HCT116 (cell line): ENCODE data around the gene MRTFB. TPM values are rescaled to one million over a fixed set of nuclear protein-coding genes. Genes with fewer than 3 reads are reported as not detected.

Experiments used
- ATAC-seq: fragments of 200-7000 bp; cut with Tn5 transposase; 2 replicates; pipeline ENCODE4 v1.9.1; 2020; ENCODE audit warnings: mild to moderate bottlenecking, moderate library complexity
- BruUV-seq: library from RNA; stranded (reverse); fragments of 400-500 nt; replicated peaks from 2 replicates; lab custom pipeline; 2021; lab: Mats Ljungman, UMichigan
- CTCF ChIA-PET: fragments of 300-600 bp; sonication (Branson Sonifier 250); formaldehyde crosslinking; loops from one replicate; lab custom pipeline; 2021; ENCODE audit warnings: antibody characterized with exemption; lab: Charles Lee
- POLR2A ChIA-PET: fragments of 300-600, 350-600 bp; sonication (Branson Sonifier 250); formaldehyde crosslinking; loops from one replicate; lab custom pipeline; 2021; ENCODE audit warnings: antibody characterized with exemption; lab: Charles Lee
- RAD21 ChIA-PET, 2 experiments: fragments of 300-600 bp; sonication (Branson Sonifier 250); formaldehyde crosslinking; loops; one replicate each; lab custom pipeline; 2023; ENCODE audit warnings: low total read pairs in 2 of 2; ENCODE audit not compliant: uncharacterized antibody in 2 of 2, unreplicated experiment in 2 of 2, low non-redundant PET in 1 of 2; lab: Charles Lee
- DNase-seq: peaks from one replicate; pipeline ENCODE4 v3.0.0-alpha.2; 2010; ENCODE audit warnings: low read depth, low spot score
- H2AFZ ChIP-seq: fragments of 200-600 bp; shearing (Covaris generic), sonication (generic); 2 replicates; pipeline ENCODE4 v1.6.1; 2017; ENCODE audit warnings: low read depth, mixed run types, mixed read lengths, antibody characterized with exemption, low read length; ENCODE audit not compliant: poor library complexity, severe bottlenecking
- H3K27ac ChIP-seq: 2 replicates; pipeline ENCODE4 v1.5.1; 2012; ENCODE audit warnings: low read depth, low read length
- H3K27me3 ChIP-seq: fragments of 200-600 bp; sonication (generic); 2 replicates; pipeline ENCODE4 v1.6.1; 2016; ENCODE audit warnings: mixed run types, low read length, mixed read lengths; ENCODE audit not compliant: insufficient read depth
- H3K36me3 ChIP-seq, 2 experiments: fragments of 200-500 bp in 1 of 2; fragments of 200-600 bp in 1 of 2; sonication (Bioruptor generic) in 1 of 2; sonication (generic) in 1 of 2; 2 replicates each; pipeline versions ENCODE4 v1.5.1 to v1.6.1; 2014 to 2016; ENCODE audit warnings: low read length in 2 of 2, inconsistent platforms in 1 of 2, mixed read lengths in 1 of 2, mixed run types in 1 of 2; ENCODE audit not compliant: insufficient read depth in 2 of 2, control insufficient read depth in 1 of 2
- H3K4me1 ChIP-seq, 2 experiments: fragments of 200-600 bp in 1 of 2; sonication (generic) in 1 of 2; 2 replicates each; pipeline versions ENCODE4 v1.5.1 to v1.6.1; 2012 to 2017; ENCODE audit warnings: low read length in 2 of 2, inconsistent platforms in 1 of 2, mild to moderate bottlenecking in 1 of 2, mixed read lengths in 1 of 2, mixed run types in 1 of 2, moderate library complexity in 1 of 2; ENCODE audit not compliant: insufficient read depth in 2 of 2, control insufficient read depth in 1 of 2
- H3K4me2 ChIP-seq: fragments of 200-600 bp; sonication (generic); 2 replicates; pipeline ENCODE4 v1.6.1; 2017; ENCODE audit warnings: mixed run types, low read length, mixed read lengths
- H3K4me3 ChIP-seq, 2 experiments: fragments of 200-600 bp in 1 of 2; sonication (generic) in 1 of 2; replicated peaks in 1 of 2; 2 replicates each; pipeline ENCODE4 v1.5.1; 2011 to 2016; ENCODE audit warnings: low read length in 2 of 2, control low read depth in 1 of 2, low read depth in 1 of 2, mild to moderate bottlenecking in 1 of 2, mixed read lengths in 1 of 2, mixed run types in 1 of 2
- H3K79me2 ChIP-seq: fragments of 200-600 bp; sonication (generic); 2 replicates; pipeline ENCODE4 v1.6.1; 2017; ENCODE audit warnings: mild to moderate bottlenecking, mixed run types, low read length, moderate library complexity, mixed read lengths; ENCODE audit not compliant: insufficient read depth
- H3K9ac ChIP-seq: fragments of 200-600 bp; sonication (generic); 2 replicates; pipeline ENCODE4 v1.6.1; 2016; ENCODE audit warnings: low read length, mixed read lengths
- H3K9me2 ChIP-seq: fragments of 200-600 bp; sonication (generic), shearing (Covaris generic); 2 replicates; pipeline ENCODE4 v1.6.1; 2017; ENCODE audit warnings: mixed run types, mild to moderate bottlenecking, moderate library complexity; ENCODE audit not compliant: insufficient read depth
- H3K9me3 ChIP-seq, 2 experiments: fragments of 200-500 bp in 1 of 2; fragments of 200-600 bp in 1 of 2; sonication (Bioruptor generic) in 1 of 2; sonication (generic) in 1 of 2; 2 replicates each; pipeline ENCODE4 v1.6.1; 2014 to 2017; ENCODE audit warnings: low read length in 2 of 2, mixed read lengths in 2 of 2, inconsistent platforms in 1 of 2, low read depth in 1 of 2, mild to moderate bottlenecking in 1 of 2, mixed run types in 1 of 2, moderate library complexity in 1 of 2; ENCODE audit not compliant: control insufficient read depth in 1 of 2, insufficient read depth in 1 of 2
- H4K20me1 ChIP-seq: fragments of 200-600 bp; sonication (generic), shearing (Covaris generic); 2 replicates; pipeline ENCODE4 v1.6.1; 2017; ENCODE audit warnings: mixed run types, mild to moderate bottlenecking, moderate library complexity; ENCODE audit not compliant: insufficient read depth
- EZH2 ChIP-seq: fragments of 200-600 bp; sonication (generic); IDR thresholded peaks from 2 replicates; pipeline ENCODE4 v1.6.1; 2017; ENCODE audit warnings: antibody characterized with exemption, mixed run types
- EZH2phosphoT487 ChIP-seq: fragments of 200-600 bp; IDR thresholded peaks from 2 replicates; pipeline ENCODE4 v1.6.1; 2018; ENCODE audit warnings: antibody characterized with exemption, borderline replicate concordance
- FOSL1 ChIP-seq: IDR thresholded peaks from 2 replicates; pipeline ENCODE4 v1.6.1; 2012; ENCODE audit warnings: low read depth
- JUND ChIP-seq: IDR thresholded peaks from 2 replicates; pipeline ENCODE4 v1.6.1; 2012
- POLR2A ChIP-seq: IDR thresholded peaks from 2 replicates; pipeline ENCODE4 v1.7.0; 2011; ENCODE audit warnings: borderline replicate concordance; ENCODE audit not compliant: insufficient read depth, insufficient read length; ENCODE audit errors: extremely low read depth
- SP1 ChIP-seq: IDR thresholded peaks from 2 replicates; pipeline ENCODE4 v1.6.1; 2012; ENCODE audit warnings: low read depth
- SRF ChIP-seq: IDR thresholded peaks from 2 replicates; pipeline ENCODE4 v1.6.1; 2012; ENCODE audit warnings: low read depth
- YY1 ChIP-seq: IDR thresholded peaks from 2 replicates; pipeline ENCODE4 v1.6.1; 2011; ENCODE audit warnings: low read length, low read depth, moderate library complexity, mild to moderate bottlenecking; ENCODE audit not compliant: insufficient replicate concordance; ENCODE audit errors: extremely low read depth
- ZFX ChIP-seq: fragments of 450-650 bp; IDR thresholded peaks from 2 replicates; pipeline ENCODE4 v1.6.1; 2017
- intact Hi-C: fragments of 100-400 bp; cut with micrococcal nuclease; formaldehyde crosslinking; loops from 2 replicates; pipeline ENCODE4 v1.10.0; 2022
- total RNA-seq: library from RNA; stranded (reverse); gene quantifications from one replicate; pipeline ENCODE4 v1.2.1, GENCODE V29; 2021; ENCODE audit not compliant: unreplicated experiment
- TF ChIP-seq, protein P1 (sequence below): IDR thresholded peaks from 2 replicates; pipeline ENCODE4 v1.6.1; 2011; ENCODE audit warnings: mild to moderate bottlenecking, low read length, moderate library complexity; ENCODE audit not compliant: insufficient replicate concordance; ENCODE audit errors: extremely low read depth
- TF ChIP-seq, protein P2 (sequence below): IDR thresholded peaks from 2 replicates; pipeline ENCODE4 v1.6.1; 2012

Gene MRTFB
- total RNA-seq, 1 experiment from 2014 or later, result 39.0 TPM

DNA sequence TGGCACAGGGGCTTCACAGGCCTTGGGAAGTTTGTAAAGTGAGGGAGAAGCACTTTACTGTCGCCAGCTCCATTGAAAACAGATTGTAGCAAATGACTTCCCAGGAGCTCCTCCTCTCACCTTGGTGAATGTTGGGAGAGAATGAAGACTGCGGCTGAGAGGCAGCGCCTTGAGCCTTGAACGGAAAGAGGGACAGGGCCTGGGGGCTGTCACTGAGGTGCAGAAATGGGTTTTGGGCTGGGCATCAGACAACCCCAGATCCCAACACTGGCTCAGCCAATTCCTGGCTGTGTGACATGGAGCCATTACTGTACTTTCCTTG is 603 bp upstream of the MRTFB start:
- ChIA-PET RAD21 (no interaction called here), CTCF (interaction anchor here (1.0 kb wide), 1 partner anchor 151 kb away, joined by 3 read pairs; the partner anchor contains the start of gene ERCC4), POLR2A (no interaction called here)
- Histone ChIP-seq H3K4me2 (peak overlapping the region; percentile 95), H3K4me3 (peak overlapping the region; percentile 80), H3K9ac (peak overlapping the region; percentile 78), H4K20me1 (no peaks in the 10 kb centered on the region), H3K9me3 (no peaks in the 10 kb centered on the region), H3K27me3 (no peaks in the 10 kb centered on the region), H3K79me2 (peaks cover 40% of the 10 kb centered on the region), H3K27ac (peak overlapping the region; percentile 75), H3K36me3 (no peaks in the 10 kb centered on the region), H2AFZ (peak overlapping the region; percentile 24), H3K9me2 (no peaks in the 10 kb centered on the region), H3K4me1 (peaks cover 4 to 19% of the 10 kb centered on the region in 2 experiments; a peak in 3 of 4 replicates)
- TF ChIP-seq SRF (no peak), EZH2 (no peak), POLR2A (no peak), SP1 (no peak), JUND (no peak), EZH2phosphoT487 (no peak)
- TF ChIP-seq, protein P1, sequence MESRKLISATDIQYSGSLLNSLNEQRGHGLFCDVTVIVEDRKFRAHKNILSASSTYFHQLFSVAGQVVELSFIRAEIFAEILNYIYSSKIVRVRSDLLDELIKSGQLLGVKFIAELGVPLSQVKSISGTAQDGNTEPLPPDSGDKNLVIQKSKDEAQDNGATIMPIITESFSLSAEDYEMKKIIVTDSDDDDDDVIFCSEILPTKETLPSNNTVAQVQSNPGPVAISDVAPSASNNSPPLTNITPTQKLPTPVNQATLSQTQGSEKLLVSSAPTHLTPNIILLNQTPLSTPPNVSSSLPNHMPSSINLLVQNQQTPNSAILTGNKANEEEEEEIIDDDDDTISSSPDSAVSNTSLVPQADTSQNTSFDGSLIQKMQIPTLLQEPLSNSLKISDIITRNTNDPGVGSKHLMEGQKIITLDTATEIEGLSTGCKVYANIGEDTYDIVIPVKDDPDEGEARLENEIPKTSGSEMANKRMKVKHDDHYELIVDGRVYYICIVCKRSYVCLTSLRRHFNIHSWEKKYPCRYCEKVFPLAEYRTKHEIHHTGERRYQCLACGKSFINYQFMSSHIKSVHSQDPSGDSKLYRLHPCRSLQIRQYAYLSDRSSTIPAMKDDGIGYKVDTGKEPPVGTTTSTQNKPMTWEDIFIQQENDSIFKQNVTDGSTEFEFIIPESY, result no peak
- DNase-seq (no peak), ATAC-seq (peak; percentile 33)
- BruUV-seq, result no TSS peak
- intact Hi-C loops, result no loop called here

DNA sequence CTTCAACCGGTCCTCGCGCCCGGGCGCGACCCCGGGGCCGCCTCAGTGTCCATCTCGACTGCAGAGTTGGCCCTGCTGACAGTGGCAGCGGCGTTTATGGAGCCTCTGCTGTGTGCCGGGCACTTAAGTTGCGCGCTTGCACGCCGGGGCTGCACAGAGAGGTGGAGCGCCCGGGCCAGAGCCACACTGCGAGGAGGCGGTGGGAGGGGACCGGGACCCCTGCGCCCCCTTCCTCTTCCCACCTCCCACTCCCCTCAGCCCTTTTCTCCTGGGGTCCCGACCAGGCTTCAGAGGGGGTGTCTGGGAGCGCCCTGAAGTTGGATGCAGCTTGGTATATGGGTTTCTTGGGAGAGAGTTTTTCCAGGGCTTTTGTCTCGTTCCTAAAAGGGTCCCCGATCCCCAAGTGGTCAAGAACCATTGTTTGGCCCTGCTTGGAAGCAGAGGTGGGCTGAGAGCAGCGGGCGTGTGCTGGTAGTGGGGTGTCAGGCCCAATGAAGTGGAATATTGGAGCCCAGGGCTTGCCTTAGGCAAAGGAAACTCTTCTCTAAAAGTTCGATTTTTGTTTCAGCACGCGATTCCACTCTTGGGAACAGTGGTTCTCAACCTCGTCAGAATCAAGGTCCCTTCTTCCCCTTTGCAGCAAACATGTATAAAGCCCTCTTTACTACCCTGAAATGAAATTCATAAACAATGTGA is 605 bp downstream of the MRTFB start:
- ChIA-PET POLR2A (no interaction called here), RAD21 (no interaction called here), CTCF (no interaction called here)
- TSS peak; percentile 38 for BruUV-seq
- H3K9me3 ChIP-seq, result no peaks in the 10 kb centered on the region
- intact Hi-C loops, result no loop called here
- ATAC-seq (peak; percentile 54), DNase-seq (no peak)
- peak overlapping the region; percentile 75 for H3K27ac ChIP-seq
- H3K4me3 ChIP-seq, result peak overlapping the region; percentile 80
- peaks cover 51% of the 10 kb centered on the region for H3K79me2 ChIP-seq
- no peaks in the 10 kb centered on the region for H3K27me3 ChIP-seq
- H3K9me2 ChIP-seq, result no peaks in the 10 kb centered on the region
- TF ChIP-seq ZFX (peak; percentile 20; the same call in 1 of the 2 replicates), YY1 (no peak), FOSL1 (no peak)
- TF ChIP-seq, protein P2, sequence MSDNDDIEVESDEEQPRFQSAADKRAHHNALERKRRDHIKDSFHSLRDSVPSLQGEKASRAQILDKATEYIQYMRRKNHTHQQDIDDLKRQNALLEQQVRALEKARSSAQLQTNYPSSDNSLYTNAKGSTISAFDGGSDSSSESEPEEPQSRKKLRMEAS, result no peak; the same call in 1 of the 2 replicates
- H3K9ac ChIP-seq, result peak overlapping the region; percentile 78
- H3K4me1 ChIP-seq, result peaks cover 4 to 19% of the 10 kb centered on the region in 2 experiments; a peak in 3 of 4 replicates
- H2AFZ ChIP-seq, result no peak overlapping the region
- H3K4me2 ChIP-seq, result peak overlapping the region; percentile 95
- no peaks in the 10 kb centered on the region for H4K20me1 ChIP-seq
- no peaks in the 10 kb centered on the region for H3K36me3 ChIP-seq
